ENCODE measurements around the gene TFF1. TPM values are rescaled to one million over a fixed set of nuclear protein-coding genes. Genes with fewer than 3 reads are reported as not detected.

TFF1 gene
- total RNA-seq, 4 donors from 2014 or later: 8.6 to 45.3 (median 25.8) TPM; not detected in 1

DNA sequence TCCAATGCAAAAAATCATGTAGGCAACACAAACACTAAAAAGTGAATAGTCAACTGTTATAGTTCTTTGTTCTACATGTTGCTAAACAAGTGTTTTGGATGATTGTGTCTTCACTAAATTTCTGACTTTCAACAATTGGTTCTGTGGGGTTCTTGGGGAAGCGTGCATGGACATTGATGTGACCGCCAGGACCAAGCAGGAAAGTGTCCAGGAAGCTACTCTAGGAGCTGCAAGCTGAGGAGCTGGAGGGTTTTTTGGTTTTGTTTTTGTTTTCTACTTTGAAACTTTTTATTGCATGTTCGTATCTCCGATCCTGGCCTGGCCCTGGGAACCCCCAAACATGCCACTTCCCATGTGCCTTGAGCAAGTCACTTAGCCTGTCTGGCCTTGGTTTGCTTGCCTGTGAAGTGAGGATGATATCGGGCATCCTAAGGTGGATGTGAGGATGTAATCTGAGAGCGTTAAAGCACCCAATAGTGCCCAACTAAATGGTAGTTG is 21.6 kb upstream of the TFF1 start:
- WGBS, 2 donors (ENCODE audit: low coverage in 1 of 2): 72 to 89% methylated on average over 4 to 6 of the region's 6 CpGs
- no peak overlapping the region for H3K4me3 ChIP-seq
- no peaks in the 10 kb centered on the region for H3K27me3 ChIP-seq
- in situ Hi-C loops (cut with MboI; ENCODE audit: low pct_ligation_motif_present in 1 of 4, low pct_unique_long_range_greater_than_20kb in 1 of 4, low sequenced_read_pairs in 3 of 4) (loop anchor here in 1 of 4 donors (10.0 kb wide), 1 partner anchor 57 kb away; no protein-coding TSS in a partner anchor), intact Hi-C loops (cut with DNase I; ENCODE audit: low total_unique reads) (no loop called here)
- no peak overlapping the region for H3K27ac ChIP-seq
- H3K9me3 ChIP-seq: no peaks in the 10 kb centered on the region
- H3K36me3 ChIP-seq: no peaks in the 10 kb centered on the region
- peaks cover 3 to 21% (median 6%) of the 10 kb centered on the region in 4 donors for H3K4me1 ChIP-seq
- TF ChIP-seq EP300 (IDR thresholded peaks at IDR 0.05; ENCODE audit: low read depth) (no peak), POLR2A (IDR thresholded peaks at IDR 0.05) (no peak)
- peak; percentile 2 for DNase-seq

DNA sequence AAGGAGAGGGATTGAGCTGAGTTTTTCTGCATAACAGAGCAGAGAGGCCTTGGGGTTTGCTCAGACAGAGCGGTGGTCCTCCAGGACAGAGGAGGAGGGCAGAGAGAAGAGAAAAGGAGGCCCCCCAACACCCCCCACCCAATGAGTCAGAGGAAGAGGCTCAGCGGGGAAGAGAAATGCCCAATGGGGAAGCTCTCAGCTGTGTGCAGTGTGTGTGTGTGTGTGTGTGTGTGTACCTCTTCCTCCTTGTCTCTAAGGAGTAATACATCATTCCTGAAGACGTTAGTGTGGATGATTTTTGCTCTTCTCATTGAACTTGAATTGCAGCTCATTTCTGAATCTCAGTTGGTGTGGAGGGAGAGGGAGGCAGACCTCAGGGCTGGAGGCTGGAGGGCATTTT is 20.8 kb upstream of the TFF1 start:
- H3K36me3 ChIP-seq: no peaks in the 10 kb centered on the region

DNA sequence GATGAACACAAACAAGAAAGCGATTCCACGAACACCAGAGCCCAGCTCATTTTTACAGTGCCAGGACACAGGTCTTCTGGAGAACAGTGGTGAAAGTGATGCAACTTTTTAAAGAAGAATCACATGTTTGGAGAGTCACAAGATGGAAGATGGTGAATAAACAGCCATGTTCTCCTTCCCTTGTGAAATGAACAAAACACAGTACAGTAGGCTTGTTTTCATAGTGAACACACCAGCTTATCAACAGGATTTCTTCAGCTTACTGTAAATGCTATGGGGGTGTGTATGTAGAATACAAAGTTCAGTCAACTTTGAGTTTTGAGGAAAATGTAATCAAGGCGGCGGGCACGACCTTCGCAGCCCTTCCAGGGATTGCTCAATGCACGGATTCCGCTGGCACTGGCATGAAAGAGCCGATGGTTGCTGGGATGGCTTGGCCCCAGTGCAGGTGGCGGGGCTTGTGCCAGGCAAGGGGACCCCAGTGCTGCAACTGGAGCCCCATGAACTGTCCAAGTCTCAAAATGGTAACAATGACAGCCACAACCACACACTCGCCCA is 19.8 kb upstream of the TFF1 start:
- DNase-seq: peak; percentile 65
- WGBS, 2 donors (ENCODE audit: low coverage in 1 of 2): 71% methylated on average over 11 of the region's 11 CpGs; no CpG with 5 or more reads in 1 of the 2 donors
- H3K27ac ChIP-seq: peak overlapping the region in 3 of 4 donors; percentile 31 to 56 (median 55)
- no peak overlapping the region for H3K4me3 ChIP-seq
- no peaks in the 10 kb centered on the region for H3K27me3 ChIP-seq
- intact Hi-C loops (cut with DNase I; ENCODE audit: low total_unique reads): no loop called here
- no peaks in the 10 kb centered on the region for H3K9me3 ChIP-seq
- H3K4me1 ChIP-seq: peaks cover 3 to 21% (median 6%) of the 10 kb centered on the region in 4 donors
- no peaks in the 10 kb centered on the region for H3K36me3 ChIP-seq
- TF ChIP-seq, protein P1, sequence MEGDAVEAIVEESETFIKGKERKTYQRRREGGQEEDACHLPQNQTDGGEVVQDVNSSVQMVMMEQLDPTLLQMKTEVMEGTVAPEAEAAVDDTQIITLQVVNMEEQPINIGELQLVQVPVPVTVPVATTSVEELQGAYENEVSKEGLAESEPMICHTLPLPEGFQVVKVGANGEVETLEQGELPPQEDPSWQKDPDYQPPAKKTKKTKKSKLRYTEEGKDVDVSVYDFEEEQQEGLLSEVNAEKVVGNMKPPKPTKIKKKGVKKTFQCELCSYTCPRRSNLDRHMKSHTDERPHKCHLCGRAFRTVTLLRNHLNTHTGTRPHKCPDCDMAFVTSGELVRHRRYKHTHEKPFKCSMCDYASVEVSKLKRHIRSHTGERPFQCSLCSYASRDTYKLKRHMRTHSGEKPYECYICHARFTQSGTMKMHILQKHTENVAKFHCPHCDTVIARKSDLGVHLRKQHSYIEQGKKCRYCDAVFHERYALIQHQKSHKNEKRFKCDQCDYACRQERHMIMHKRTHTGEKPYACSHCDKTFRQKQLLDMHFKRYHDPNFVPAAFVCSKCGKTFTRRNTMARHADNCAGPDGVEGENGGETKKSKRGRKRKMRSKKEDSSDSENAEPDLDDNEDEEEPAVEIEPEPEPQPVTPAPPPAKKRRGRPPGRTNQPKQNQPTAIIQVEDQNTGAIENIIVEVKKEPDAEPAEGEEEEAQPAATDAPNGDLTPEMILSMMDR (IDR thresholded peaks at IDR 0.05): no peak
- TF ChIP-seq POLR2A (IDR thresholded peaks at IDR 0.05) (no peak), EP300 (IDR thresholded peaks at IDR 0.05; ENCODE audit: low read depth) (no peak), POLR2AphosphoS5 (IDR thresholded peaks at IDR 0.05) (no peak)
- in situ Hi-C loops (cut with MboI; ENCODE audit: low pct_ligation_motif_present in 1 of 4, low pct_unique_long_range_greater_than_20kb in 1 of 4, low sequenced_read_pairs in 3 of 4): loop anchor here in 1 of 4 donors (10.0 kb wide), 1 partner anchor 59 kb away; no protein-coding TSS in a partner anchor

More for the DNA sequence above, 20.8 kb upstream of the TFF1 start:
- intact Hi-C loops (cut with DNase I; ENCODE audit: low total_unique reads) (no loop called here), in situ Hi-C loops (cut with MboI; ENCODE audit: low pct_ligation_motif_present in 1 of 4, low pct_unique_long_range_greater_than_20kb in 1 of 4, low sequenced_read_pairs in 3 of 4) (loop anchor here in 1 of 4 donors (10.0 kb wide), 1 partner anchor 58 kb away; no protein-coding TSS in a partner anchor)
- DNase-seq: peak; percentile 5
- Histone ChIP-seq H3K4me3 (no peak overlapping the region), H3K4me1 (peaks cover 3 to 21% (median 6%) of the 10 kb centered on the region in 4 donors), H3K27ac (no peak overlapping the region), H3K27me3 (no peaks in the 10 kb centered on the region), H3K9me3 (no peaks in the 10 kb centered on the region)
- TF ChIP-seq EP300 (IDR thresholded peaks at IDR 0.05; ENCODE audit: low read depth) (no peak), POLR2AphosphoS5 (IDR thresholded peaks at IDR 0.05) (no peak), POLR2A (IDR thresholded peaks at IDR 0.05) (no peak)
- 77% methylated on average over 3 of the region's 3 CpGs; no CpG with 5 or more reads in 1 of the 2 donors for WGBS, 2 donors (ENCODE audit: low coverage in 1 of 2)

DNA sequence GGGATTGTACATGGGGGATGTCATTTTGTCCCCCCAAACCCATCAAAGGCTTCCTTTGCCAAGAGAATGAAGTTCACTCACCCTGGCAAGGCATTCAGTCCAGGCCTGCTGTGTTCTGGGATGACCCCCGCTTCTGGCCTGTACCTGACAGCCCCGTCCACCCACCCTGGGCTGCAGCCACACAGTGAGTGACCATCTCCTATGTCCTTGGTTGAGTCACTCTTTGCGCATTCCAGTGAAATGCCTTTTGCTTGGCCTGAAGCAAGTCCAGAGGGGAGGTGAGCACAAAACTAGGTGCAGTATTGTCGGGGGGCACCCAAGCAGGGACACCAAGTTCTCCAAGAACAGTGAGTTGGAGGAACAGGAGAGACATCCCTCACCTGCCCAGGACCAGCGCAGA is 19.3 kb upstream of the TFF1 start:
- no peaks in the 10 kb centered on the region for H3K27me3 ChIP-seq
- no peaks in the 10 kb centered on the region for H3K9me3 ChIP-seq
- H3K4me3 ChIP-seq: no peak overlapping the region
- 83% methylated on average over 5 of the region's 5 CpGs; no CpG with 5 or more reads in 1 of the 2 donors for WGBS, 2 donors (ENCODE audit: low coverage in 1 of 2)
- no peak for DNase-seq
- in situ Hi-C loops (cut with MboI; ENCODE audit: low pct_ligation_motif_present in 1 of 4, low pct_unique_long_range_greater_than_20kb in 1 of 4, low sequenced_read_pairs in 3 of 4) (loop anchor here in 1 of 4 donors (10.0 kb wide), 1 partner anchor 59 kb away; no protein-coding TSS in a partner anchor), intact Hi-C loops (cut with DNase I; ENCODE audit: low total_unique reads) (no loop called here)
- TF ChIP-seq EP300 (IDR thresholded peaks at IDR 0.05; ENCODE audit: low read depth) (no peak), POLR2AphosphoS5 (IDR thresholded peaks at IDR 0.05) (no peak), POLR2A (IDR thresholded peaks at IDR 0.05) (no peak)
- TF ChIP-seq, protein P1 (IDR thresholded peaks at IDR 0.05): no peak
- H3K36me3 ChIP-seq: no peaks in the 10 kb centered on the region
- peak overlapping the region in 3 of 4 donors; percentile 31 to 56 (median 55) for H3K27ac ChIP-seq
- H3K4me1 ChIP-seq: peaks cover 3 to 21% (median 6%) of the 10 kb centered on the region in 4 donors

DNA sequence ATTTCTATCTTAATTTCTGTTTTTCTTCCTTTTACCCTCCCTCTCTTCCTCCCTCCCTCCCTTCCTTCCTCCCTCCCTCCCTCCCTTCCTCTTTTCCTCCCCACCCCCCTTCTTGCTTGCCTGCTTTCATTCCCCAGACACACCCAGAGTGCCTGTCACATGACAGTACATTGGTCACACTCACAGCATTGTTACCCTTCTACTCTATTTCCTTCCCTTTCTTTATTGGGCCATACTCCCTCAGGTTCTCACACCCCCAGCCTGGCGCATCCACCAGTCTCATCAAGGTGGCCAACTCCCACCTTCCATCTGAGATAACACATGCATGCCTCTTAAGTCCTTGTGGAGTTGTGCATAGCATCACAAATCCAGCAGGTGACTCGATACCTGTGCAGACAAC is 18.7 kb upstream of the TFF1 start:
- H3K9me3 ChIP-seq: no peaks in the 10 kb centered on the region
- H3K4me3 ChIP-seq: no peak overlapping the region
- WGBS, 2 donors (ENCODE audit: low coverage in 1 of 2): 51% methylated on average over 2 of the region's 2 CpGs; no CpG with 5 or more reads in 1 of the 2 donors
- intact Hi-C loops (cut with DNase I; ENCODE audit: low total_unique reads) (no loop called here), in situ Hi-C loops (cut with MboI; ENCODE audit: low pct_ligation_motif_present in 1 of 4, low pct_unique_long_range_greater_than_20kb in 1 of 4, low sequenced_read_pairs in 3 of 4) (loop anchor here in 1 of 4 donors (10.0 kb wide), 1 partner anchor 60 kb away; no protein-coding TSS in a partner anchor)
- TF ChIP-seq EP300 (IDR thresholded peaks at IDR 0.05; ENCODE audit: low read depth) (no peak), POLR2A (IDR thresholded peaks at IDR 0.05) (no peak), POLR2AphosphoS5 (IDR thresholded peaks at IDR 0.05) (no peak)
- TF ChIP-seq, protein P1 (IDR thresholded peaks at IDR 0.05): no peak
- peak; percentile 70 for DNase-seq
- peaks cover 3 to 21% (median 6%) of the 10 kb centered on the region in 4 donors for H3K4me1 ChIP-seq
- no peaks in the 10 kb centered on the region for H3K36me3 ChIP-seq
- peak overlapping the region; percentile 13 to 75 (median 60) for H3K27ac ChIP-seq
- no peaks in the 10 kb centered on the region for H3K27me3 ChIP-seq

Measured in transverse colon (tissue), 4 donors.